Loucy (cell line): ENCODE results near the gene TRUB2.

Experiments
- H2AFZ ChIP-seq: fragments of 200-600 bp; sonication (generic); 2 replicates; pipeline ENCODE4 v1.6.0; 2016; ENCODE audit warnings: antibody characterized with exemption, mild to moderate bottlenecking, low read length, moderate library complexity
- H3F3A ChIP-seq: fragments of 200-600 bp; 2 replicates; pipeline ENCODE4 v1.6.0; 2016; ENCODE audit warnings: antibody characterized with exemption, low read depth, mild to moderate bottlenecking
- H3K27me3 ChIP-seq: fragments of 200-600 bp; sonication (generic); 2 replicates; pipeline ENCODE4 v1.6.1; 2014; ENCODE audit warnings: low read length, mild to moderate bottlenecking; ENCODE audit not compliant: insufficient read depth, poor library complexity, severe bottlenecking
- H3K36me3 ChIP-seq: fragments of 200-600 bp; sonication (generic); 2 replicates; pipeline ENCODE4 v1.6.1; 2016; ENCODE audit warnings: low read length; ENCODE audit not compliant: insufficient read depth
- H3K4me1 ChIP-seq: fragments of 200-600 bp; sonication (generic); 2 replicates; pipeline ENCODE4 v1.5.1; 2014; ENCODE audit warnings: low read length, mild to moderate bottlenecking; ENCODE audit not compliant: insufficient read depth, poor library complexity, severe bottlenecking
- H3K4me2 ChIP-seq: fragments of 200-600 bp; sonication (generic); 2 replicates; pipeline ENCODE4 v1.6.0; 2014; ENCODE audit warnings: antibody characterized with exemption, low read length, low read depth, mild to moderate bottlenecking; ENCODE audit not compliant: poor library complexity, severe bottlenecking
- H3K4me3 ChIP-seq: fragments of 200-600 bp; sonication (generic); 2 replicates; pipeline ENCODE4 v1.5.1; 2014; ENCODE audit warnings: low read length, mild to moderate bottlenecking, mixed read lengths; ENCODE audit not compliant: poor library complexity, severe bottlenecking
- H3K79me2 ChIP-seq: fragments of 200-600 bp; sonication (generic); 2 replicates; pipeline ENCODE4 v1.6.1; 2014; ENCODE audit warnings: low read length; ENCODE audit not compliant: insufficient read depth
- H3K9ac ChIP-seq: fragments of 200-600 bp; sonication (generic); 2 replicates; pipeline ENCODE4 v1.6.0; 2014; ENCODE audit warnings: mild to moderate bottlenecking, low read depth, low read length, moderate library complexity; ENCODE audit not compliant: poor library complexity, severe bottlenecking
- H3K9me2 ChIP-seq: fragments of 200-600 bp; sonication (generic); replicated peaks from 2 replicates; pipeline ENCODE4 v1.6.1; 2016; ENCODE audit warnings: low read depth, low read length, mixed read lengths
- H3K9me3 ChIP-seq: fragments of 200-600 bp; sonication (generic); 2 replicates; pipeline ENCODE4 v1.6.1; 2014; ENCODE audit warnings: mild to moderate bottlenecking, antibody characterized with exemption, low read length, low read depth; ENCODE audit not compliant: insufficient read depth
- H4K20me1 ChIP-seq: fragments of 200-600 bp; sonication (generic); 2 replicates; pipeline ENCODE4 v1.6.0; 2014; ENCODE audit warnings: antibody characterized with exemption, low read length, mild to moderate bottlenecking; ENCODE audit not compliant: insufficient read depth, poor library complexity, severe bottlenecking
- EZH2phosphoT487 ChIP-seq: fragments of 200-600 bp; IDR thresholded peaks from 2 replicates; pipeline ENCODE4 v1.6.1; 2018; ENCODE audit warnings: antibody characterized with exemption, mild to moderate bottlenecking, moderate library complexity, borderline replicate concordance
- TF ChIP-seq, protein P1 (sequence below): fragments of 200-600 bp; sonication (generic); conservative IDR thresholded peaks from 2 replicates; pipeline ENCODE4 v1.5.1; 2014; ENCODE audit warnings: mild to moderate bottlenecking, antibody characterized with exemption, low read length

Gene TRUB2

DNA sequence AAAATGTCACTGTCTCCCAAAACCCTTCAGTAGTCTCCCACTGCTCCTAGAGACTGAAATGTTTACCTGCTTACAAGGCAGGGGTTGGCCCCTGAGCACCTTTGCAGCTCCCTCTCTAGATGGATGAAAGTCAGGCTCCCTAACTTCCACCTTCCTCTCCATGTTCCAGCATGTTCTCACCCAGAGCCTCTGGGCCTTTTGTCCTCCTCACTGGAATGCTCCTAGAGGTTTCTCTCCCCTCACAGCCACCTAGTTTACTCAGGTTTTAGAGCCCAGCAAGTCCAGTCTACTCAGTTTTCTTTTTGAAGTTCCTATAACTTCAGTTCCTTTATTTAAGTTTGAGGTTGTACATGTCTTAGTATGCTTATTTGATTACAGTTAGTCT, 48.1 kb upstream of the TRUB2 start:
- H3K9me2 ChIP-seq, result no peaks in the 10 kb centered on the region
- TF ChIP-seq, protein P1, sequence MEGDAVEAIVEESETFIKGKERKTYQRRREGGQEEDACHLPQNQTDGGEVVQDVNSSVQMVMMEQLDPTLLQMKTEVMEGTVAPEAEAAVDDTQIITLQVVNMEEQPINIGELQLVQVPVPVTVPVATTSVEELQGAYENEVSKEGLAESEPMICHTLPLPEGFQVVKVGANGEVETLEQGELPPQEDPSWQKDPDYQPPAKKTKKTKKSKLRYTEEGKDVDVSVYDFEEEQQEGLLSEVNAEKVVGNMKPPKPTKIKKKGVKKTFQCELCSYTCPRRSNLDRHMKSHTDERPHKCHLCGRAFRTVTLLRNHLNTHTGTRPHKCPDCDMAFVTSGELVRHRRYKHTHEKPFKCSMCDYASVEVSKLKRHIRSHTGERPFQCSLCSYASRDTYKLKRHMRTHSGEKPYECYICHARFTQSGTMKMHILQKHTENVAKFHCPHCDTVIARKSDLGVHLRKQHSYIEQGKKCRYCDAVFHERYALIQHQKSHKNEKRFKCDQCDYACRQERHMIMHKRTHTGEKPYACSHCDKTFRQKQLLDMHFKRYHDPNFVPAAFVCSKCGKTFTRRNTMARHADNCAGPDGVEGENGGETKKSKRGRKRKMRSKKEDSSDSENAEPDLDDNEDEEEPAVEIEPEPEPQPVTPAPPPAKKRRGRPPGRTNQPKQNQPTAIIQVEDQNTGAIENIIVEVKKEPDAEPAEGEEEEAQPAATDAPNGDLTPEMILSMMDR, result no peak
- TF ChIP-seq EZH2phosphoT487, result no peak
- H3K4me2 ChIP-seq, result peak overlapping the region; percentile 88
- H3K9ac ChIP-seq, result peak overlapping the region; percentile 81
- H3K9me3 ChIP-seq, result no peaks in the 10 kb centered on the region
- peak overlapping the region; percentile 90 for H3K4me3 ChIP-seq
- no peaks in the 10 kb centered on the region for H3K36me3 ChIP-seq
- H2AFZ ChIP-seq, result peak overlapping the region; percentile 92
- no peaks in the 10 kb centered on the region for H3K27me3 ChIP-seq
- peaks cover 41% of the 10 kb centered on the region for H3K79me2 ChIP-seq
- peaks cover 14% of the 10 kb centered on the region for H3K4me1 ChIP-seq
- H4K20me1 ChIP-seq, result no peaks in the 10 kb centered on the region
- H3F3A ChIP-seq, result no peaks in the 10 kb centered on the region

- no peak for TF ChIP-seq EZH2phosphoT487
- TF ChIP-seq, protein P1, result no peak
- Histone ChIP-seq H3K79me2 (peaks cover 29% of the 10 kb centered on the region), H3K9ac (no peak overlapping the region), H3K27me3 (no peaks in the 10 kb centered on the region), H3F3A (no peaks in the 10 kb centered on the region), H3K9me3 (no peaks in the 10 kb centered on the region), H3K36me3 (no peaks in the 10 kb centered on the region), H3K9me2 (no peaks in the 10 kb centered on the region), H4K20me1 (no peaks in the 10 kb centered on the region), H3K4me3 (no peak overlapping the region), H2AFZ (no peak overlapping the region), H3K4me1 (peaks cover 14% of the 10 kb centered on the region), H3K4me2 (no peak overlapping the region)
Measured at GRCh38 chr9:128369024-128369706, 46.9 kb upstream of the TRUB2 start.

- H4K20me1 ChIP-seq, result no peaks in the 10 kb centered on the region
- no peaks in the 10 kb centered on the region for H3F3A ChIP-seq
- no peak overlapping the region for H3K4me3 ChIP-seq
- no peak overlapping the region for H2AFZ ChIP-seq
- peaks cover 5% of the 10 kb centered on the region for H3K4me1 ChIP-seq
- no peaks in the 10 kb centered on the region for H3K36me3 ChIP-seq
- no peaks in the 10 kb centered on the region for H3K27me3 ChIP-seq
- no peak overlapping the region for H3K9ac ChIP-seq
- no peak for TF ChIP-seq EZH2phosphoT487
- TF ChIP-seq, protein P1, result no peak
- no peaks in the 10 kb centered on the region for H3K79me2 ChIP-seq
- H3K9me3 ChIP-seq, result no peaks in the 10 kb centered on the region
- no peak overlapping the region for H3K4me2 ChIP-seq
- no peaks in the 10 kb centered on the region for H3K9me2 ChIP-seq
Measured at GRCh38 chr9:128365525-128365924, 43.3 kb upstream of the TRUB2 start.
